NT2/D1 (cell line): ENCODE measurements around the gene TSPAN16.

Experiments used
- SUZ12 ChIP-seq: IDR thresholded peaks from 2 replicates; pipeline ENCODE4 v1.6.1; 2011; ENCODE audit not compliant: insufficient read length, insufficient read depth; ENCODE audit errors: extremely low read depth
- ZNF274 ChIP-seq: IDR thresholded peaks from 2 replicates; pipeline ENCODE4 v1.6.1; 2011; ENCODE audit warnings: mild to moderate bottlenecking, low read depth, low read length

- TF ChIP-seq SUZ12: no peak
- no peak for TF ChIP-seq ZNF274
Observed at GRCh38 chr19:11299946-11300810, 4.2 kb downstream of the TSPAN16 start.
